Breast epithelium (tissue), 3 donors: Measurements from ENCODE around the gene USP2.

Source experiments
- CTCF ChIP-seq, 3 donors: fragments of 450-650 bp; IDR thresholded peaks; one replicate each; pipeline ENCODE4 v1.5.1; 2016 to 2017; ENCODE audit warnings: antibody characterized with exemption in 3 of 3, mild to moderate bottlenecking in 3 of 3, moderate library complexity in 3 of 3
- POLR2AphosphoS5 ChIP-seq, 3 donors: sonication (generic); formaldehyde crosslinking; IDR thresholded peaks; one replicate each; pipeline ENCODE4 v1.6.1; 2017; ENCODE audit warnings: antibody characterized with exemption in 3 of 3

DNA sequence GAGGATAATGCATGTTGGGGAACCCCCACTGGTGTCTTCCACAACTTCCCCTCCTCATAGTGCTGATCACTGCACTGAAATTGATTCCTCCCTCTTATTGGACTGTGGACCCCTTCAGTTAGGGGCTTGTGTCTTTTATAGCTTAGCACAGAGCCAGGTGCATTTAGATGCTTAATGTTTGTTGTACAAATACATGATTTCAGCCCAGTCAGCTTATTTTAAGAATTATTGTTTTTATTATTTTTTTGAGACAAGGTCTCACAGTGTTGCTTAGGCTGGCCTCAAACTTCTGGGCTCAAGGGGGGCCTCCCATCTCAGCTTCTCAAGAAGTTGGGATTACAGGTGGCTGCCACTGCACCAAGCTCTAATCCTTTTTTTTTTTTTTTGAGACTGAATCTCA is 33.2 kb upstream of the USP2 start:
- TF ChIP-seq CTCF (IDR thresholded peaks at IDR 0.05) (no peak), POLR2AphosphoS5 (IDR thresholded peaks at IDR 0.05) (no peak)
